NCI-H510A treated with DMSO at 0.1 percent for 48 hours (cell line): Measurements from ENCODE around the gene RPS27L.

Experiments used
- DNase-seq: peaks from one replicate; lab custom pipeline; 2025; lab: John Stamatoyannopoulos, UW

Gene RPS27L

DNA sequence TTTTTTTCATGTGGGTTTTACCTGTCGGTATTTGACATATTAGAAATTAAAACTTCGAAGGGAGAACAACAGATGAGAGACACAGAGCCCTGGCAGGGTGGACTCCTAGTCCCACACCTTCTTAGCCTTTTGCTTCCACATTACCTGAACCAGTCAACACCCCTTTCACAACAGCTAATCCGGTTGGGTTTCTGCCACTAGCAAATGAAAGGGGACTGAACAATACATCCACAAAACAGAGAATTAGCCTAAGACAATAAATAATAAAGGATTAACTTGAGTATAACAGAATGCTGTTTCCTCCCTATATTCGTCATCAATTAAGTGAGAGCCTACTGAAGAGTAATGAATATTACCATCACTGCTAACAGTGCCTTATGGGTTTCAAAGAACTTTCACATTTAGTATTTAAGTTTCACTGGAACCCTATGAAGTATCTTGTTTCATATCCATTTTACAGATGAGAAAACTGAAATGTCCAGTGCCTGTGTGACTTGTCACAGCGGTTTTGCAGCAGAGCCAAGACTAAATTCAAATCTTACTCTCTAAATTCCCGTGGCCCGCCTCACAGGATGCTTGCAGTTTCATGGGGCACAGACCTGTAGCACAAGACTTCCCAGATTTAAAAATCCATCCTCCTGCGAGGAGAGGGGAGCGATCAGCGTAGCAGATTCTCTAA, 31.1 kb upstream of the RPS27L start:
- DNase-seq: no peak

DNA sequence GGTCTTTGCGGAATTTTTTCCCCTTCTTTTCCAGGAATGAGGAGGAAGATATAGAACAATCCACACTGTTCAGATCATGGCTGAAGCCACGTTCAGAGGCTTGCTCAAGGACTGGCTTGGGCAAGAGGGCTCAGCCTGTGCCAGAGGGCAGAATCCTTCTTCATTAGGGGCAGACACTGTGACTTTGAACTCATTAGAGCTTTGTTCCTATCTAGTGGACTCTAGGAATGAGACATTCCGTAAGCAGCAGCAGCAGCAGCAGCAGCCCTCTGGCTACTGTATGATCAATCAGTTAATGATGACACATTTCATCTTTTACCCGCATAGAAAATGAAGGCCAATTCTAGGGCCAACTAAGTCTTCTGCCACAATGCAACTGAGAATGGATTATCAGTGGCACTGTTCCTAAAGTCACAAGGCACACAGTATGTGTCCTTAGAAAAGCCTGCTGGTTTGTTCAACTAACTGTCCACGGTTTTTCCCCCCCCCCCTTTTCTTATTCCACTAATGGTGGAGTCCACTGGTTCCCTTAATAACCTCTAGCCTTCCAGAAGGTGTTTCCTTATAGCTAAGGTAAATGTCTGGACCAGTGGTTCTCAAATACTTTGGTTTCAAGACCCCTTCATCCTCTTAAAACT, 30.4 kb upstream of the RPS27L start:
- DNase-seq: no peak

DNA sequence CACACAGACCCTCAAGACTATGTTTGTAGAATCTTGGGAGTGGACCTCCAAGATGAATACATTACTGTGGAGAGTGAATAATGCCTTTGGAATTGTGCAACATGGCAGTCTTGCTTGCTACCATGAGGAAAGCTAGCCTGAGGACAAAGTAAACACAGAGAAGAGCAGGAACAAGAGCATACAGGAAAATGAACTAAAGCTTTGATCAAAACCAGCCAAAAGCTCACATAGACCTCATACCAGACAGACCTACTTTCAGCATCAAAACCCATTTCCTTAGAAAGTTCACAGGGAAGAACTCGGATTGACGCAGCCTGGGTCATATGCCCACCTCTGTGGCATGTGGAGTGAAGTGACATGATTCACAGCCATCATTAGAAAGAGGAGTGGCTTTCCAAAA, 28.8 kb upstream of the RPS27L start:
- no peak for DNase-seq

DNA sequence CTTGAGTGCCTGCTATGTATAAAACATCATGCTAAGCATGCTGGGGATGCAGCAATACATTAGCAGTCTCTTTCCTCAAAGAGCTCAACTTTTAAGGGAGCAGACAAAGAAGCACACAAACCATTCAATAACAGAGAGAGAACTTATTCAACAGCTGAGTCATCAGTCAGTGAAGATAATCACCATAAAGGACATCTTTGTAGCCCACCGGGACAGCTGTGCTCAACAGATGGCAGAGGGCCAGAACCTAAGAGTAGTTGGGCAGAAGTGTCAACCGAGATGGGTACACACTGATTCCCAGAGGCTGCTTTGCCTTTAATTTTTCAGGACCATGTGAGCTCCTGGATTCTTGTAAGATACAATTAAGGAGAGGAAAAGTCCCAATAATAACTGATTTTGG, 27.9 kb upstream of the RPS27L start:
- DNase-seq: no peak

DNA sequence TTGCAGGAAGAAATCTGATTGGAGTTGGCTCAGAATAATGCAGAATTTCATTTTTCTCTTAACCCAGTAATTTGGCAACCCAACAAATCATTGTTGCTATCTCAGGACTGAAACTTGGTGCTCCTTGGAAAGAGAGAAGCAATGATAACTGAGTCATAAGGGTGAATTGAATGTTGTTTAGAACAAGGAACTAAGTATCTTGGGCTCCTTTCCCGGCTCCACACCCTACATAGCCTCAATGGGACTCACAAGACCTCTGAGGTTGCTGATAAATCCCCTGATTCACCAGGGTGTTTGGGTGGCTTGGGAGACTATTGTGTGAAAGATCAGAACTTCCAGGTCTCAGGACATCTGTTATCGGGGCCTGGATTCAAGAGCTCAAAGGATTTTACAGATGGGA, 24.4 kb upstream of the RPS27L start:
- DNase-seq: no peak

DNA sequence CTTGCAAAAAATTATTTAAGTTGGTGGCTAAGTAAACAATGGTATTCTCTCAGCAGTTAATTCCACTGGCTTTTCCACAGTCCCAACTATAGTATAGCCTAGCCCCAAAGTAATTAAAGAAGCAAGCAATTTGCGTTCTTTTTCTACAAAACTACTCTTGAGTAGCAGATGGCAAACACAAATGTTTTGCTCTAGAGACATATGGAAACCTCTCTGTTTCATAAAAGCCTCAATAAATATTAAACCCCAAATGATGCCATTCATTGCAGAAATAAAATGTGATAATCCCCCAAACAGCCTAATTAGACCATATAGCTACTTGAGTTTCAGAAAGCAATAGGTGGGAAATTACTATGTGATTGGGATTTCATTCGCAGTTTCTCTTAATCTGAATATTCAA, 23.5 kb upstream of the RPS27L start:
- DNase-seq: no peak

DNA sequence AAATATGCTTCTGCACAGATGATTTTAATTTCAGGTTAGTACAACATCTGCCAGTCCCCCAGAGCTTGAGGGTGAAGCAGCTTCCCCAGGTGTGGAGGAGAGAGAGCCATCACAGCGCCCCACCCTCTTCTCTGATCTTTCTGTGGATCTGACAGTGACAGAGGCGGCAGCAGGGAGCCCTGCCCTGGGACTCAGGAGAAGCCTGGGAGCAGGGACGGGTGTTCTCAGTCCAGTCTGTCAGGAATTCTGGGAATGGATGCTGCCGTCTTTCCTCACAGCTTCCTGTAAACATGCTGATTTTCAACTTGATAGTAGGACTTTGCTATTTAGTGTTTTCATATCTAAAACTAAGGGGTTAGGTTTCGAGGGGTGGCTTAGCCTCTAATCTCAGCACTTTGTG, 20.8 kb upstream of the RPS27L start:
- no peak for DNase-seq

DNA sequence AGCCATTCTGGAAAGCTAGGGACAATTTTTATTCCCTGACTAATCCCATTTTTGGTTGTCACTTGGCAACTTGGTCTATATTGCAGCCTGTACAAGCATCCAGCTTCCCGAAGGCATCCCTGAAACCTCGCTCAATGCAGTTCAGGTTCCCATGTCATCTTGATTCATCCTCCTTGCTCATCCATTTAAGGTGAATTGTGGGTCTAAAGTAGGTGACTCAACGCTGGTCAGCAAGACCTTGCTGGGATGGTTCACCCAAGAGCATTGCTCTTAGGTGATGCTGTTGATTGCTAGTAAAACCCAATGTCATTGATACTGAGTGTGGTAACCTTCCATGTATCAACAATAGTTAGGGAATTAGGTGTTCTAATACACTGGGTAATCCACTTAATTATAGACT, 19.0 kb upstream of the RPS27L start:
- no peak for DNase-seq

DNA sequence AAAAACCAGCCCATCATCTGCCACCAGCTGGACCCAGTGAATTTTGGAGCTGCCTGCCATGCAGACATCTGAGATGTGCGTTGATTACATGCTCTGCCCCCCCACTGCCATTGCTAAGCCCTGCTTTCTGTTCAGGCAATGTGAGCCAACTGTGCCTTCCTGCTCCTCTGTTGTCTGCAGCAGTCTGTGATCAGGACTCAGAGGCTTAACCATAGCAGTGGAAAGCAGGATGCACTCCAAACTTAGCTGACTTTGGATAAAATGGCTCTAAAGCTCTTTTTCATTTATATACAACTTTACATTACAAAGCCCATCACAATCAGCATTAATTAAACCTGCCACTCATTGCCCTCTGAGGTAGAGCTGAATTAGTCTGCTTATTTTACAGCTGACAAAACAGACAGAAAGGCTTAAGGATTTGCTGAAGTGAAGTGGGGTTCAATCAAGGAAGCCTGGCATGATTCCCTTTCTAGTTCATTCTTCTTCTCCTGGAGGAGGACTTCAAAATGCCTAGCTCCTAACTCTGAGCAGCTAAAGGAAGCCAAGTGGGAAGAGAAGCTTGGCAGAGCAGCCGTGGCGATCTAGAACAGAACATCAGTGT, 15.7 kb upstream of the RPS27L start:
- DNase-seq: no peak

DNA sequence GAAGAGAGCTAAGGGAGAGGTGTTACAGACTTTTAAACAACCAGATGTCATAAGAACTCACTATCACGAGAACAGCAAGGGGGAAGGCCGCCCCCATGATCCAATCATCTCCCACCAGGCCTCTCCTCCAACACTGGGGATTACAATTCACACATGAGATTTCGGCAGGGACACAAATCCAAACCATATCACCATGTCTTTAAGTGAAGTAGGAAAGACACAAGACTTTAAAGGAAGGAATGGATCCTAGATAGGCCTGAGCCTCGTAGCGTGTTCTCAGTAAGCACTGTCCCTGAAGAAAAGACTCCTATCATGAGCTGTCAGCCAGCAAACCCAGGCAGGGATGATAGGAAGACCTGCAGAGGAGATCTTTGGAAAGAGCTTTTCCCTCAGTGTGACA, 15.1 kb upstream of the RPS27L start:
- DNase-seq: no peak

DNA sequence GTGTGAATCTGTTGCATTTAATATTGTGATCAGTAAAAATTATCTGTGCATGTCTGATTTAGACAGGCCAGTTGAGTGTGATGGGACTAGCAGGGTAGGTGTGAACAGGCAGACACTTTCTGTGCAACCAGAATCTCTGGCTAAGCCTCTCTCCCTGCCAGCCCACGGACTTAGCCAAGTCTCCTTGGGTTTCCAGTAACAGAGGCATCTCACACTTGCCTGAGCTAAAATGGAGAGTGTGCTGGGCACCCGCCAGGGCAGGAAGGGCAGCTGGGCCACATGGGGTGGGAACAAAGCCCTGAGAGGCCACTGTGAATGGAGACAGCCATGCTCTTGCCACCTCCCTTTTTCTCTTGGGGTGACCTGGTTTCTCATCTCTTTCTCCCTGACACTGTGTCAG, 12.5 kb upstream of the RPS27L start:
- DNase-seq: no peak

DNA sequence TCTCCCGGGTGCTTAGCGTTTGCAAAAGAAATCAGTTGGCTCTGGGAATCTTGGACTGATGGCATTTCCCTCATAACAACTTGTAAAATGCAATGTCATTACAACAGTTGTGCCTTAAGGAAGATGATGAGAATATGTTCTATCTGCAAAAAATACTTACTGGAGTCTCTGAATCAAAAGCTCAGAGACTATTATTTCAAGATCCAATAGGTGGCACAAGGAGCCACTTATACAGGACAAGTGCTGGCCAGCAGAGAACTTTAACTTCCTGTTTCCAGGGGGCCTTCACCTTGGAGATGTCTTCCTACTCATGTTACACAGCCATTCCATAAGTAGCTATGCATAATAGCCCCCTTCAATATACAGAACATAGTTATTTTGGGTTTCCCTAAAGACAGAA, 8.9 kb upstream of the RPS27L start:
- no peak for DNase-seq

DNA sequence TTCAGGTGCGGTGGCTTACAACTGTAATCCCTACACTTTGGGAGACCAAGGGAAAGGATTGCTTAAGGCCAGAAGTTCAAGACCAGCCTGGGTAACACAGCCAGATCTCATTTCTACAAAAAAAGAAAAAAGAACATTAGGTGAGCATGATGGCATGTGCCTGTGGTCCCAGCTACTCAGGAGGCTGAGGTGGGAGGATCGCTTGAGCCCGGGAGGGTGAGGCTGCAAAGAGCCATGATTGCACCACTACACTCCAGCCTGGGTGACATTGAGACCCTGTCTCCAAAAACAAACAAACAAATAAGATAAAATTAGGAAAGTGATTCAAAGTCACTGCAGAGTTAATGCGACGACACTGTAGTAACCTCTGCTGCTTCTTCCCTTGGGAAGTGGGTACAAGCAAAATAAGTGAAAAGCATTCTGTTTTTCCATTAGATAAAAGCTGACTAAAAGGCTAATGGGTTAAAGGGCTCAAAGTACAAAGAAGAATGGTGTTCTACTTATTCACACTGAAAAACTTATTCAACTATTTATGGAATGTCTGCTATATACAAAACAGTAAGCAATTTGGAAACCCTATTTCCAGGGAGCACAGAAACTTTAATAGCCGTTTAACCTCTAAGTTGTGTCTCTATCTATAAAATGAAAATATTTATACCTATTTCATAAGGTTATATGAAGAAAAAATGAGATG, 8.0 kb upstream of the RPS27L start:
- DNase-seq: no peak

DNA sequence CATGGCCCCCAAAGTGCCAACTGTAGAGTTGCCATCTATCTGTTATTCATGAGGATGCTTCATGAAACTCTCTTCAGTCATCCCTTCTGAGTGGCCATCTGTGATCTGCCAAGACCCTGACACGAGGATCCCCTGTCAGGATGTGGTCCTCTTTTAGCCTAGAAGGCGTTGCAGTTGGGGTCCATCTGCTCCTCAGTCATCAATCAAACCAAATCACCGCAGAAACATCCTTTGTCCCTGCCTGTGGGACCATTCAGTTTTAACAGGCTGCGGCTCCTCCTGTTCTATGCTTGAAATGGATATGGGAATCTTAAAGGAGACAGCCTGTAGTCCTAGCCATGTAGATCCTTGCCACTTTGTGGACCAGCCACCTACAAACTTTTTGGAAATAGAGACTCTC, 5.9 kb upstream of the RPS27L start:
- DNase-seq: no peak

DNA sequence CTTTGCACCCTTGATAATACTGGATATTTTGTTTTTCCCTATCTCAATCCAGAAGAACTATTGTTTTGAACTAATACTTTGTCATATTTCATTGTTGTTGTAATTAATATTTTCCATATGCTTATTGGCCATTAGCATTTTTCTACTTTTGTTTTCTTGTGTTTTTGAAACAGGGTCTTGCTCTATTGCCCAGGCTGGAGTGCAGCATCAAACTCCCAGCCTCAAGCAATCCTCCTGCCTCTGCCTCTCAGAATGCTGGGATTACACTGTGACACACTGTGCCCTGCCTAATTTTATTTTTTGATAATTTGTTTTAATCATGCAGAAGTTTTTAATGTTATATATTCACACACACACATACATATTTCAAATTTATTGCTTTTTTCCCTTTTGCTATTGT, 3.4 kb upstream of the RPS27L start:
- DNase-seq: no peak

DNA sequence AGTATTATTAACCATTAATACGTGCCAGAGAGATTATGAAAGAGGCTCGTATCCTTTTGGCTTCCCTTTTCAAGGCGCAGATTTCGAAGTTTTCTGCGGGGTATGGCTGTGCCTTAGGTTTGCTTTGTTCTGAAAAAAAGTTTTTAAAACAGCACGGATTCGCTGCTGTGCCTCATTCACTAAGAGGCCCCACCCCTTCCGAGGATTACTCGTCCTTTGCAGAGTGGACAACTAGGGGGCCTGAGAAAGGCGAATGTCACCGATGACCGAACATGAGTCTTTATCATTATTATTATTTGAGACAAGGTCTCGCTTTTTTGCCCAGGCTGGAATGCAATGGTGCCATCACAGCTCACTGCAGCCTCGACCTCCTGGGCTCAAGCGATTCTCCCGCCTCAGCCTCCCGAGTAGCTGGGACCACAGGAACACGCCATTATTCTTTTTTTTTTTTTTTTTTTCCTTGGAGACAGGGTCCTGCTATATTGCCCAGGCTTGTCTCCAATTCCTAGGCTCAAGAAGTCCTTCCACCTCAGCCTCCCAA, 684 bp upstream of the RPS27L start:
- DNase-seq: no peak

DNA sequence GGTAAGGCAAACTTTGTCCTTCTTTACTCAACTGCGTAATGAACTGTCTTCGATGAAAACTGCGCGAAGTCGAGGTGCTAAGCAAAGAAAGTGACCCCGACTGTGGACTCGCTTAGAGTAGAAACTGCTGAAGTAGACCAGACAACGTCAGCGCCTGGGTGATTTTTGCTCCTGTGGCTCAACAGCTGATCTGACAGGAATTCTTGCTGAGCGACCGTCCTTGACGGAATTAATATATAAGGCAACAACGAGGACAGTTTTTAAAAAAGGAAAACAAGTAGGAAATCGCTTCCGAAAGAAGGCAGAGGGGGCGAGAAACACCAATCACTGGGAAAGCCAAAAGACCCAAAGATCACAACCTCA, 541 bp downstream of the RPS27L start:
- peak; percentile 3 for DNase-seq

DNA sequence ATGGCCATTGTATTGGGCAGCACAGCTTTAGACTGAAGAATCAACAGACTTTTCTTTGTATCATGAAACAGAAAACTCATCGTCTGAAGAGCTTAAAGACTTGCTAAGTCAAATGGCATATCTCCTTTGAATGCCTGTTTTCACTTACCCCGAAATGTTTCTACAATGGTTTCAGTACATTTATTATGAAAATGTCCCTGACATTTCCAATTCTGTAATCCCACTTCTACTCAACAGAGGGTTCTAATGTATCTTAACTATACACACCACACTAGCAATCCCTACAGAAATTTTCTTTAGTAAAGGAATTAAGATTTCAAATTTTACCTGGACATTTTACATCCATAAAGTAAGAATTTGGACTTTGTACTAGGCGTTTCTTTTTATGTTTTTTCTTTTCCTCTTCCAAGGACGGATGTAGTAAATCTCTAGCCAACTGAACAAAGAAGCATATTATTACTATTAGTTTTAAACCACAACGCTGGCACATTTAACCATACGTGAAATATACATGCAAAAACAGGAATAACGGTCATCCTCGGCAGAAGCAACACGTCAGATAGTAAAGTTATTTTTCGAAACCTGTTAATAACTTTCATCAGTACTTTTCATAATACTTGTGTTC, 1.1 kb downstream of the RPS27L start:
- DNase-seq: no peak

DNA sequence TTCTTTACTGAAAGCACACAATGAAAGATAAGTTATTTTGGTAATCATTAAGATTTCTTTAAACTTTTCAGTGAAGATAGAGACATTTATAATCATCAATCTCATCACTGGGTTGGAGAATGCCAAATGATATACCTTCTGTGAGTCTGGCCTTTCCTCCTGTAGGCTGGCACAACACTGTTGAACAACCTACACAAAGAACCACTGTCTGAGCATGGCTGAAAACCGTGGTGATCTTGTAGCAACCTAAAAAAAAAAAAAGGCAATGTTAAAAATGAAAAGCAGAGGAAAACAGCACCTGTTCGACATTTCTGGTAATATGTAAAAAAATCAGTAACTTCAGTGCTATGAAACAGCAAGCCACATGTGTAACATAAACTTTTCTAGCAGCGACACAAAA, 1.8 kb downstream of the RPS27L start:
- no peak for DNase-seq

DNA sequence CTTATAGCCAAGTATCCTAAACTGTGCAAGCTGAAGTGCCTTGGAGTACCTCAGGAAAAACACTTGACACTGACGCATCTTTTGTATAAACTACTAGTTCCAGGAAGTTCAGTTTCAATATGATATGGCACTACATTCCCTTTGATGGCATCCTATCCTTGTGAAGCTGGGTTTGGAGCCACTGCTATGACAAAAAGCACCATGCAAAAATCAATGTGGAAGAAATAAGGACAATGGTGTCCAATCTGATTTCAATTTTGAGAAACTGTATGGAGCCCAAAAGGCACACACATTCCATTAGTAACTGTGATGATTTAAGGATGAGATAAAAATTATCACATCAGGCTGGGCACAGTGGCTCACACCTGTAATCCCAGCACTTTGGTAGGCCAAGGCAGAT, 5.6 kb downstream of the RPS27L start:
- DNase-seq: peak; percentile 6

DNA sequence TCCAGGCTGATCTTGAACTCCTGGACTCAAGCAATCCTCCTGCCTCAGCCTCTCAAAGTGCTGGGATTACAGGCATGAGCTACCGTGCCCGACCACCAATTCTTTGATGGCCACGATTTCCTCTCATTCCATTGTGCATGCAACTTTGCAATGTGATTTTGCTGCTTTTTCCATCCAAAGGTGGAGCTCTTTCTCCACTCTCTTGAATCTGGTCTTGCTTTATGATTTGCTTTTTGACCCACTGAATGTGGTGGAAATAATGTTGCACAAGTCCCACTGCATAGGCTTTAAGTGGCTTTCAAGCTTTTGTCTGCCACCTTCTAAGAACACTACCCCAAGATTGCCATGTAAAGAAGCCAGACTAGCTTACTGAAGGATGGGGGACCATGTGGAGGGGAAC, 10.6 kb downstream of the RPS27L start:
- DNase-seq: no peak

DNA sequence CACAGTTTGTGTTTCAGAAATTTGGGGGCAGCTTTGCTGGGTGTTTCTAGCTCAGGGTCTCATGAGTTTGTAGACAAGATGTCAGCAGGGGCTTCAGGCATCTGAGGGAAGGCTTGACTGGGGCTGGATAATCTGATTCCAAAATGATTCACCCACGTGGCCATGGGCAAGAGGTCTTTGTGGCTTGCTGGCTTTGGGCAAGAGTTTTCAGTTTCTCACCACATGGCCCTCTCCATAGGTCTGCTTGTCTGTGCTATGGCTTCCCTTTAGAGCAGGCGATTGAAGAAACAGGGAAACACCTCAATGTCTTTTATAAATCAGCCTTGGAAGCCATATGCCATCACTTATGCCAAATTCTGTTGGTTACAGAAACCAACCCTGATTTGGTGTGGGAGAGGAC, 11.9 kb downstream of the RPS27L start:
- no peak for DNase-seq

DNA sequence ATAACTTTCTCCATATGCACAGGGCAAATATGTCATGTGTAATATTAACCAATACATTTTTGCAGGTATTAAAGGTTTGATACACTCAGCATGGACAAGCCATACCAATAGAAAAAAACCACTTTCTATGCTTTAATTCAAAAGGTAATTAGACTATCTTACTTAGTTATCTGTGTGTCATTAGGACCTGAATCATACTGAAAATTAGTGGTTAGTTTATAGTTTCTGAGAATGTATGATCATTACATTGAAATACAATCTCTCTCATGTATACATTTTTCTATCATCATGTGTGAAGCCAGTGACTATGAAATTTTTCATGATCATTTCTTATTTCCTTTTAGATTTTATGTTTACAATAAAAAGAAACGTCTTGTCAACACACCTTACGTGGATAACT, 16.3 kb downstream of the RPS27L start:
- no peak for DNase-seq
